GM18867 (cell line): ENCODE results near the gene DDIT4.

Experiments
- ATAC-seq: cut with Tn5 transposase; IDR thresholded peaks from one replicate; pipeline ENCODE4 v1.9.1; 2021; ENCODE audit warnings: mild to moderate bottlenecking, moderate library complexity; ENCODE audit not compliant: unreplicated experiment

The DDIT4 gene

DNA sequence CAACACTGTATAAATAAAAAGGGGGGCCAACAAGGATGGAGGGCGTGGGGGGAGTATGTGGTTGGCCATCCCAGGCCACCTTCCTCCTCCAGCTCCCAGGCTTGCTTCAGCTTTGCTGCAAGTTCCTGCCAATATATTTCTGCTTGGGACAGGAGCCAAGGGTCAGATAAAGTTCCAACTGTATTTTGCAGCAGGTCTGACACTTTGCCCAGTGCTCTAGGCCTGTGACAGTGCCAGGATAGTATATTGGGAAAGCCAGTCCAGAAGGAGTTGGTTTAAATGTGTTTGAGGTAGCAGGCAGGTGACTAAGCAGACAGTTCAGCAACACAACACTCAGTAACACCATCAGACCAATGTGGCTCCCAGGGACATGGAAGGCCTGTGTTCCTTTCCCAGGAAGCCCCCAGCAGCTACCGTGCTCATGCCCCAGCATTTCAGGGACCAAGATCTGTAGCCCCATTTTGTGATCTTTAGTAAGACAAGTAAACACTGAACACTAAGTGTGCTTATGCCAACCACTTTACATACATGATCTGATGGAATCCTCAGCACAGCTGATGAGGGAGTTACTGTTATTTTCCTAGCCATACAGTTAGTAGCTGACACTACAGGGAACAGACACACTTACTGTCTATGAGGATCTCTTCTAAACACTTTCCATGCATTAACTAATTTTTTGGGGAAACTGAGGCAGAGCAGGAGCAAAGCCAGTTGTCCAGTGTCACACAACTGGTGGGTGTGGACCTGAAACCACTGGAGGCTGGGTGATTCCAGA is 42.1 kb downstream of the DDIT4 start:
- no peak for ATAC-seq

- no peak for ATAC-seq
These were observed 42.6 kb downstream of the DDIT4 start for GRCh38 chr10:72316386-72316700.

DNA sequence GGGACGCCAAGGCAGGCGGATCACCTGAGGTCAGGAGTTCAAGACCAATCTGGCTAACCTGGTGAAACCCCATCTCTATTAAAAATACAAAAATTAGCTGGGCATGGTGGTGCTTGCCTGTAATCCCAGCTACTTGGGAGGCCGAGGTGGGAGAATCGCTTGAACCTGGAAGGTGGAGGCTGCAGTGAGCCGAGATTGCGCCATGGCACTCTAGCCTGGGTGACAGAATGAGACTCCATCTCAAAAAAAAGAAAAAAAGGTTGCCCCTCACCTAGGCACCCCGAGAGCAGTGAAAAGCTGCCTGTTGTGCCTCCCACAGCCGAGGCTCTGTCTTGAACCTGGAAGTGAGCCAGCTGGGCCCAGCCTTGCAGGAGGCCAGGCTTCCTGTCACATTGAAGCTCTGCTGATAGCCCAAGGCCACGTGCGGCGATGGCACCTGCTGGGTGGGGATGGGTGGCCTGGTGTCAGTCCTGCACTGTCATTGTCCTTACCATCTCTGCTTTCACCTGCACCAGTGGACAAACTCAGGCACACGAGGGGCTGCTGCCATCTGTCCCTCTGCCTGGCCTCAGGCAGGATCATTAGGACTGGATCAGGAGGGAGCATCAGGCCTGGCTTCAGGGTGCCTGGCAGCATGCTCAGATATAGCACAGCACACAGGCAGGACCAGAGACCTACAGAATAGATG is 43.2 kb downstream of the DDIT4 start:
- ATAC-seq: no peak

DNA sequence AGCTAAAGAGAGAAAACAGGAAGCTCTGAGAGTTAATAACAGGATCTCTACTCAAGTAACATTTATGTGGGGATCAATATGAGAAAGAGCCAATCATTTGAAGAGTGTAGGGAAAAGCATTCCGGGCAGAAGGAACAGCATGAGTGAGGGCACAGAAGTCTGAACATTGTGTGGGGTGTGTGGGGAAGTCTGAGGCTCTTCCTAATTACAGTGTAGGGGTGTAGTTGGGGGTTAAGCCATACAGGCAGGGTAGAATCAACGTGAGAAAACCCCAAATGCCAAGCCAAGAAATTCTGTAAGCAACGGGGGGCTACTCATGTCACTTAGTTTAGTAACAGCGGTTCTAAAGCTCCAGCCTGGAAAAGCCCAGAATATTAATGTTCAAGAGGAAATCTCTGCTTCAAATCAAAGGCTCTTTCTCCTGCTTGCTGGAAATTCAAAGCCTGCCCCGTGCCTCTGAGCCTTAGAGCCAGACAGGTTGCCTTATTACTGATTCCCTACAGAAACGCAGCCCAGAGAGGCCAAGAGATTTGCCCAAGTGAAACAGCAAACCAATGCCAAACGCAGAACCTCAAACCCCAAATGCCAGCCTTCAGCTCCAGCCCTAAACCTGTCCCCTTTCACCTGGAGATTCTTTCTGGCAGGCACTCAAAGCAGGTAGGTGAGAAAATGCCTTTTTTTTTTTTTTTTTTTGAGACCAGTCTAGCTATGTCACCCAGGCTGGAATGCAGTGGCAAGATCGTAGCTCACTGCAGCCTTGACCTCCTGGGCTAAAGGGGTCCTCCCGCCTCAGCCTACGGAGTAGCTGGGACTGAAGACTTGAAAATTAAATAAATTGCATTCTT is 44.9 kb downstream of the DDIT4 start:
- ATAC-seq: no peak

DNA sequence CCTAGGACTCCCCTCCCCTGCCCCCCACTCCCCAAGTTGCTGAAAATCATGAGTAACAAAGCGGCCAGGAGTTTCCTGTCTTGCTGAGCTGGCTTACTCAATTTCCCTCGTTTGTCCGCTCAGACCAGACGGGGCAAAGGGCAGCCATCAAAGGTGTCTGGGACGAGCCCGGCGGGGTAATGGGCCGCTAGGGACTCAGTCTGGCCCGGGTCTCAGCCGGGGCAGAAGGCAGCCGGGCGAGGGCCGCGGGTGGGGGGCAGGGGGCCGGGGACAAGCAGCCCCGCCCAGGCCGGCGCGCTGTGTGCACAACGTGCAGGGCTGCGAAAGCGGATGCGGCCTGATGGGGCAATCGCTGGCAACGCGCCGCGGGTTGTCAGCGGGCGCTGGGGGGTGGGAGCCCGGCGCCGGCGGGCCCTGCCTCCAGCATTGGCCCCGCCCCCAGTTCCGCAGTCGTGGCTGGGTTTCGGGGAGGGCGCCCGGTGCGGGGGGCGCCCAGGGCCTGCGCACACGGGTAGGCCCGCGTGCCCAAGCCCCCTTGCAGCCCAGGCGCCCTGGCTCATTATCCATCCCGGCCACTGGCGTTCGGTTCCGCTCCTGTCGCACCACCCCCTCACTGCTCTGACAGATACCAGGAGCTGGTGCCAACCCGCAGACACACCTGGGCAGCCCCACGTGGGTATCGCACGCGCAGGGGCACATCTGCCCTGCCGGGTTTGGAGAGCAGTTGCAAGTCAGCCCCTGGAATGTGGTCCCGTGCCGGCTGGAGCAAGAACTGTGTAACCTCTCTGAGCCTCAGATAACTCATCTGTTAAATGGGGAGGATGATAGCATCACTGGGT is 45.9 kb downstream of the DDIT4 start:
- ATAC-seq: peak; percentile 75

DNA sequence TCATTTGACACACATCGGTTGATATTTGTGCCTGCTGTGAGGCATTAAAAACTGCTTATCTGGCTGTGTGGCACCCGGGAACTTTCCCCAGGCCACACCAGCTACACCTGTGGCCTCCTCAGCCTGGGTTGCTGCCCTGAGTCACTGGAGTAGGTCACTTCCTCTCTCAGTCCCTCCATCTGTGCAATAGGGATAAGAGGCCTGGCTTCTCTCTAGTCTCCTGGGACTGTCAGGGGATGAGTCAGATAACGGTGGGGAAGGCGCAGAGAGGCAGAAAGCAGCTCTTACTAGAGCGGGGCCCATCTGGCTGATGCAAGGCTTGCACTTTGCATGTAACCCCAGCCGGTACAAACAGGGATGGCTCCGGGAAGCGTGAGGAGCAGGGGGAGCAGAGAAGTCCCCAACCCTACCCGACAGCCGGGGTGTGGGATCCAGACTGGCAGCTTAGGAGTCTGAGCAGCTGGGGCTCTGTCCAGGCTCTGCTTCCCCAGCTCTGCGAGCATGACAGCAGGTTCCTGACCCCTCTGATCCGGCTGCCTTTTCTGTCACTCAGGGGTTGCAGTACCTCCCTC is 47.0 kb downstream of the DDIT4 start:
- peak; percentile 51 for ATAC-seq

DNA sequence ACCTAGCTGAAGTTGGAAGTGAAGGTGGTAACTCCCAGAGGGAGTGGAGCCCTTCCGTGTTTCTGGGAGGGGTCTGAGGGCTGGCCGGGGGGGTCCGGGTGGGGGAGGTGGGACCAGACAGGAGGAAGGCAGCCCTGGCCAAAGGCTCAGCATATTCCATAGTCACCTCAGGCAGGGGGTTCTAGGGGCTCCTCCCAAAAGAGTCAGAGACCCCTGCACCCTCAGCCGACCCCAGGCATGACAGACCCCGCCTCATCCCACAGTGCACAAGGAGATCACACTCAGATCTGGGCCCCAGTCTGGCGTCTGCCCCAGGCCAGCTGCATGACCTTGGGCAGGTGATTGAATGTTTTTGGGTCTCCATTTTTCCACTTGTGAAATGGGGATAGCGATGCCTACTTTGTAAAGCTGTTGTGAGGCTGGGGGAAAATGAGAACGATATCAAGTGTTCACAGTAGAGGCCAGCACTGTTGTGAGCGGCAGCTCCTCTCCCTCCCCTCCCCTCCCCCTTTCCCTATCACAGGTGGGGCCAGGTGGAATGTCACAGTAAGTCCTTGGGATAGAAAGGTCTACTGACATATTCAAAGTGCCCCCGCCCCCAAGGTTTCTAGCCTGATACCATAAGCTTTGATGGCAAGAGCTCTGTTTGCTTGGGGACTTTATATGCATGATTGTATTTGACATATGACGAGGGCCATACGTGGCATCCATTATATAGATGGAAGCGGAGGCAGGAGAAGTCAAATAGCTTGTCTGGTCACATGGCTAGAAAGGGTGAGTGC is 47.7 kb downstream of the DDIT4 start:
- no peak for ATAC-seq

GRCh38 chr10:72322030-72322279 is 48.2 kb downstream of the DDIT4 start:
- no peak for ATAC-seq

GRCh38 chr10:72322280-72323058 is 48.7 kb downstream of the DDIT4 start:
- ATAC-seq: no peak

DNA sequence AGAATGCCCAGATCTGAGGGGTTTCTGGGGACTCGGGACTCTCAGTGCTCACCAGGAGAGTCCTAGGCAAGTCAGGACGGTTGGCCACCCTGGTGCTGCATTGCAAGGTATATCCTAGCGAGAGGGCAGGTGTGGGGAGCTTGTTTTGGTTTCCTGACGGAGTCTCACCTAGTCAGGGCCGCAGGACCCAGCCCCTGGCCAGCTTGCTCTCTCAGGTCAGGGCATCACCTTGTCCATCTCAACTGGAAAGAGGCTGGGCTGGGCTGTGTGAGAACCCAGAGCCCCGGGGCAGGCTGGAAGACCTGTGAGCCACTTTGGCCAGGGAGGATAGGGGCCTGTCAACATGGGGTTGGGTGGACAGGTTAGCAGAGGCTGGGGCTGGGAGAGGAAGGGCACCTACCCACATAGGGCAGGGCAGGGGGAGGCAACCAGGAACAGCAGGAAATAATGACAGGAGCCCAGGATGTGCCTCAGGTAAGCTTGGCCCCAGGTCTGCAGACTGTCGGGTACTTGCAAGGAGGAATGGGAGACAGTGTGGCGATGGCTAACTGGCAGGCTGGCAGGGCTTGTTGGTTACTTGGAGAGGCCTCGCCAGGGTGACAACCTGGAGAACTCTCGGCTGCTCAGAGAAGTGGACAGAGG is 49.5 kb downstream of the DDIT4 start:
- ATAC-seq: no peak

- ATAC-seq: no peak
These were observed 50.1 kb downstream of the DDIT4 start for GRCh38 chr10:72323771-72324191.
